GM10248 (cell line): ENCODE measurements around the gene MEN1.

Experiments
- CTCF ChIA-PET: fragments of 300-600 bp; sonication (Branson Sonifier 250); formaldehyde crosslinking; extraction: SDS; loops from one replicate; lab custom pipeline; 2021; ENCODE audit warnings: antibody characterized with exemption; lab: Yijun Ruan, JAX
- POLR2A ChIA-PET: fragments of 350-650 bp; sonication (Branson Sonifier 250); formaldehyde crosslinking; extraction: SDS; loops from one replicate; lab custom pipeline; 2020; ENCODE audit warnings: antibody characterized with exemption; lab: Yijun Ruan, JAX
- DNase-seq: peaks from one replicate; pipeline ENCODE4 v3.0.0; 2012; ENCODE audit errors: extremely low spot score
- TF ChIP-seq, protein P1 (sequence below): IDR thresholded peaks from 2 replicates; pipeline ENCODE4 v1.5.1; 2012; ENCODE audit warnings: mild to moderate bottlenecking, low read depth; ENCODE audit errors: extremely low read depth, missing control alignments, control extremely low read depth

MEN1 gene

DNA sequence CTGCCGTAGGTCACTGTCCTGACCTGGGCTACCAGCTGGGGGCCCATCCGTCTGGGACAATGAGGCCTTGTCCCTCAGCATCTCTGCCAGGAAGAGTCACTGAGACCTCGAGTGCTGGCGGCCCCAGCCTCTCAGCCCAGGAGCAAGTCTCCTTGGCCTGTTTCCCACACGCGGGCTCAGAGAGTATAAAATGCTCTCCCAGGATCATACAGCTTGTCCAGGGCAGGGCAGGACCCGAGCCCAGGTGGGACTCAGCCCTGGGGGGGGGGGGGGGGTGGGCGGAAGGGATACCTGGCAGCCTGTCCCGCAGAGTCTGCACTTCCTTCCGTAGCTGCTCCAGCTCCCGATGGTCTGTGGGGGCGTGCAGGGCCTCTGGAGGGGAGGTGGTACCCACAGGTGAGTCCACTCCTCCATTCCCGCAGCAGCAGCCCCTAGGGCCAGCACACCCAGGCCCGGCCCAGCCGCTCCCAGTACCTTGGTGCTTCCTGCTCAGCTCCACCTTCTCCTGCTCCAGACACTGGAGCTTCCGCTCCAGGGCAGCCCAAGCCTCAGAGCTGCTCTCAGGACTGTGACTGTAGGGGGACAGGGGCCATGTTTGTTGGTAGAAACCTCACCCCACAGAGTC lies 26.2 kb upstream of the MEN1 start:
- no peak for DNase-seq
- ChIA-PET CTCF (interaction anchor here (0.7 to 9.6 kb wide), 6 partner anchors 8 to 185 kb away, joined by 3 to 54 read pairs (median 4); partner anchors contain the start of genes ARL2, CDC42BPG and RASGRP2), POLR2A (interaction anchor here (0.8 to 1.0 kb wide), 2 partner anchors 20 to 43 kb away, joined by 4 to 9 read pairs; no protein-coding TSS in a partner anchor)
- TF ChIP-seq, protein P1, sequence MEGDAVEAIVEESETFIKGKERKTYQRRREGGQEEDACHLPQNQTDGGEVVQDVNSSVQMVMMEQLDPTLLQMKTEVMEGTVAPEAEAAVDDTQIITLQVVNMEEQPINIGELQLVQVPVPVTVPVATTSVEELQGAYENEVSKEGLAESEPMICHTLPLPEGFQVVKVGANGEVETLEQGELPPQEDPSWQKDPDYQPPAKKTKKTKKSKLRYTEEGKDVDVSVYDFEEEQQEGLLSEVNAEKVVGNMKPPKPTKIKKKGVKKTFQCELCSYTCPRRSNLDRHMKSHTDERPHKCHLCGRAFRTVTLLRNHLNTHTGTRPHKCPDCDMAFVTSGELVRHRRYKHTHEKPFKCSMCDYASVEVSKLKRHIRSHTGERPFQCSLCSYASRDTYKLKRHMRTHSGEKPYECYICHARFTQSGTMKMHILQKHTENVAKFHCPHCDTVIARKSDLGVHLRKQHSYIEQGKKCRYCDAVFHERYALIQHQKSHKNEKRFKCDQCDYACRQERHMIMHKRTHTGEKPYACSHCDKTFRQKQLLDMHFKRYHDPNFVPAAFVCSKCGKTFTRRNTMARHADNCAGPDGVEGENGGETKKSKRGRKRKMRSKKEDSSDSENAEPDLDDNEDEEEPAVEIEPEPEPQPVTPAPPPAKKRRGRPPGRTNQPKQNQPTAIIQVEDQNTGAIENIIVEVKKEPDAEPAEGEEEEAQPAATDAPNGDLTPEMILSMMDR, result no peak

DNA sequence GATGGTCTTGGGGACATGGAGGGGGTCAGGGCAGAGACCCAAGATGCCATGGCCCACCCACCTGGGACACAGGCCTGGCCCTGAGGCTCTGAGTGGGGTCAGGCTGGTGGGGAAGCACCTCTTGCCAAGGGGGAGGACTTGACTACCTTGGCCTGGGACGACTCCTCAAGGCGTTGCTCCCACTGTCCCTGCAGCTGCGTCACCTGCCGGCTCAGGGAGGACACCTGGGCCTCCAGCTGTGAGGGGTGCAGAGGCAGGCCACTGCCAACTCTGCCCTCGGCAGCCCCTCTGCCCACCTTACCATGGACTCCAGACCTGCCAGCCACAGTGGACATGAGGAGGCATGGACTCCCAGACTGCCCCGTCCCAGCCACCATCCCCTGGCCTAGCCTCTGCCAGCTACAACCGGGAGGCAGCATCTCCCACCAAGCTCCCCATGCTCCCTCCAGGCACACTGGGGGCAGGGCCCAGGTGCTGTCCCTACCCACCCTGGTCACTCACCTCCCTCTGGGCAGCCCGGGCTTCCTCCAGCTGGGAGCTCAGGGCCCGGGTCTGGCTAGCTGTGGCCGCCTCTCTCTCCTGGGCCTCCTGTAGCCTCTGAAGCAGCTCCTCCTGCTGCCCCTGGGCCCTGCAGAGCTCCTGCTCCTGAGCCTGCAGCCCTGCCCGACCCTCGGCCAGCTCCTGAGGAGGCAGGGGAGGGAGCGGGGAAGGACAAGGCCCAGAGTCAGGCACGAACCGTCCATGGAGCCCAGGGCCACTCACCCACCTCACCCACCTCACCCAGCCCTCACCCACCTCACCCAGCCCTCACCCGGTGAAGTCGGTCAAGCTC lies 25.5 kb upstream of the MEN1 start:
- DNase-seq, result no peak
- TF ChIP-seq, protein P1, result no peak
- CTCF ChIA-PET, result interaction anchor here (1.2 to 9.6 kb wide), 4 partner anchors 8 to 177 kb away, joined by 3 to 54 read pairs (median 4); partner anchors contain the start of genes ARL2 and CDC42BPG
- POLR2A ChIA-PET, result no interaction called here

DNA sequence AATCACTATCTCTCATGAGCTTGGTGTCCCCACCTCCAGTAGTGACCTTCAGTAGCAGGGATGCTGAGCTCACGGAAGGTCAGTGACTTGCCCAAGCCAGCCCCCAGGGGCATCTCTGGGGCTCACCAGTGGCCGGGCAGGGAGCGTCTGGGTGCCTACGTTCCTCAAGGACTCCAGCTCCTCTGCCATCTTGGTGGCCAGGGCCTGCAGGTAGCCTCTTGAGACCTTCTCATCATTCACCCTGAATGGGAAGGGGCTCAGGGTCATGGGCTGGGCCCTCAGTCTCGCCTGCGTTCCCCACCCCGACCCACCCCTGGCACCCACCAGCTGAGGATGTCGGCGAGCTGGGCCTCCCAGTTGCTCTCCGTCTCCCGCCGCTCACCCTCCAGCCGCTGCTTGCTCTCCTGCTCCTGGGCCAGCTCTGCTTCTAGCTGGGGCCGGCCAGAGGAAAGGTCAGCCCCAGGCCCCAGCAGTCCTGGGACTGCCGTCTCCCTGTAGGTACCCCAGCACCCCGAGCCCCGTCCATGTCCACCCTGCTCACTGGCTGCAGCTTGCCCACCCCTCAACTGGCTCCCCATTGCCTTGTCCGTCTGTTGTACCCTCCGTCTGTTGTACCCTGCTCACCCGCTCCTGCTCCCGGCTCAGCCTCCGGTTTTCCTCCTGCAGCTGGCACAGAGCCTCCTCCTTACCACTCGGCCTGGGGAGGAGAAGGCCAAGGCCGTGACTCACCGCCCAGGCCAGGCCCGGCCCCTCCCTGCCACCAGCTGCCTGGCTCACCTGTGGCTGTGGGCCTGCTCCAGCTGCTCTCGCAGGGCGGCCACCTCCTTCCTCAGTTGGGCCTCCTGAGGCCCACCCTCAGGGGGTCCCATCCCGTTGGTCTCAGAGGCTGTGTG lies 24.6 kb upstream of the MEN1 start:
- POLR2A ChIA-PET, result interaction anchor here (0.5 kb wide), 1 partner anchor 309 kb away, joined by 4 read pairs; no protein-coding TSS in a partner anchor
- TF ChIP-seq, protein P1, result no peak
- CTCF ChIA-PET, result interaction anchor here (1.4 to 9.6 kb wide), 4 partner anchors 9 to 60 kb away, joined by 5 to 54 read pairs (median 8); partner anchors contain the start of gene CDC42BPG
- DNase-seq, result no peak

DNA sequence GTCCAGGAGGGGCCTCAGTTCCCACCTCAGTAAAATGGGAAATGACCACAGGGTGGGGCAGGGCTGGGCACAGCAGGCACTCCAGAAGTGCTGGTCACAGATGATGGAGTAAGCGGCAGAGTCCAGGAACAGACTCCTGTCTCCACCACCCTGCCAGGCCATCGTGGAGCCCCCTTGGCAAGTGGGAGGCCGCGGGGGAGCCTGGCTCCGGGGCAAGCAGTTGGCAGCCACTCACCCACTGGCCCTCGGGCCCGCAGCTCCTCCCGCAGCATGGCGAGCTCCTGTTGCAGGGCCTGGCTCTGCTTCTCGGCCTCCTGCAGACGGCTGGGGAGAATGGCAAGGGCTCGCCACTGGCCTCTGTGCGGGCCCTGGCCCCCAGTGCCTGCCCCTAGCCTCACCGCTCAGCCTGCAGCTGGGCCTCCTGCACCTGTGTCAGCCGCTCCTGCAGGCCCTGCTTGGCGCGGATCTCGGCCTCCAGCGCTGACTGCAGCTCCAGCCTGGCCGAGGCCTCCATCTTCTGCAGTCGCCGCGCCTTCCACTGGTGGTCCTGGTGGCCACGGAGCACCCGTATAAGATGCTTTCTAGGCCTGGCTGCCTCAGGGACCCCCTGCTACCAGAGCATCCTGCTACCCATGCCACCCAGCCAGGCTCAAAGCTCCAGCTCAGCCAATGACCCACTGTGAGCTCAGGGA lies 23.8 kb upstream of the MEN1 start:
- POLR2A ChIA-PET, result interaction anchor here (0.5 kb wide), 1 partner anchor 309 kb away, joined by 4 read pairs; no protein-coding TSS in a partner anchor
- TF ChIP-seq, protein P1, result no peak
- no peak for DNase-seq
- CTCF ChIA-PET, result interaction anchor here (1.4 to 9.6 kb wide), 3 partner anchors 10 to 60 kb away, joined by 6 to 54 read pairs (median 9); partner anchors contain the start of gene CDC42BPG

DNA sequence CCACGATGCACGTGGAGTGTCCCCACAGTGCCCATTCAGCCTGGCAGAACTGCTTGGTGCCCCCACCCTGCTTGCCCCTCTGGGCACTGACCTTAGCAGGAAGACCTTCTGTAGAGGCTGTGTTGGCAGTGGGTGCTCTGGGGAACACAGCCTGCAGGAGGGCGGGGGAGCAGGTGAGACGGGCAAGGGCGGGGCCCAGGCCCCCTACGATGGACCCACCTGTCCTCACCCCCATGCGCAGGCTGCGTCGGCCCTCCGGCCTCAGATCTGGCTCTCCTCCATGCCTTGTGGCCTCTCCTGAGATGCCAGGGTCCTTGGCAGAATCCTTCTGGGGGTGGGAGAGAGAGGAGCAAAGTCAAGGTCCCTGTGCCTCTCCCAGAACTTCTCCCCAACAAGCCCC lies 23.2 kb upstream of the MEN1 start:
- no peak for DNase-seq
- TF ChIP-seq, protein P1, result no peak
- CTCF ChIA-PET, result interaction anchor here (1.4 to 9.6 kb wide), 3 partner anchors 11 to 60 kb away, joined by 6 to 54 read pairs (median 9); partner anchors contain the start of gene CDC42BPG
- POLR2A ChIA-PET, result no interaction called here
